Stimulated activated CD4-positive, alpha-beta T cell treated with anti-CD3 and anti-CD28 coated beads, Interleukin-1b, Interleukin-23, amount 100 ng/mL, for 24 hours (primary cell): ENCODE data around the gene DNAAF2.
"Not testable (repeated sequence)": the region's sequence is repeated elsewhere in the genome, so short reads cannot be mapped to it uniquely, and the experiment has no call there.

Source experiments
- DNase-seq, 4 experiments: peaks; one replicate each; pipeline ENCODE4 v3.0.0-alpha.2; 2020; ENCODE audit warnings: low read depth in 4 of 4, low spot score in 1 of 4

Gene DNAAF2

GRCh38 chr14:49622022-49622607, 12.9 kb downstream of the DNAAF2 start:
- DNase-seq, result no peak

DNA sequence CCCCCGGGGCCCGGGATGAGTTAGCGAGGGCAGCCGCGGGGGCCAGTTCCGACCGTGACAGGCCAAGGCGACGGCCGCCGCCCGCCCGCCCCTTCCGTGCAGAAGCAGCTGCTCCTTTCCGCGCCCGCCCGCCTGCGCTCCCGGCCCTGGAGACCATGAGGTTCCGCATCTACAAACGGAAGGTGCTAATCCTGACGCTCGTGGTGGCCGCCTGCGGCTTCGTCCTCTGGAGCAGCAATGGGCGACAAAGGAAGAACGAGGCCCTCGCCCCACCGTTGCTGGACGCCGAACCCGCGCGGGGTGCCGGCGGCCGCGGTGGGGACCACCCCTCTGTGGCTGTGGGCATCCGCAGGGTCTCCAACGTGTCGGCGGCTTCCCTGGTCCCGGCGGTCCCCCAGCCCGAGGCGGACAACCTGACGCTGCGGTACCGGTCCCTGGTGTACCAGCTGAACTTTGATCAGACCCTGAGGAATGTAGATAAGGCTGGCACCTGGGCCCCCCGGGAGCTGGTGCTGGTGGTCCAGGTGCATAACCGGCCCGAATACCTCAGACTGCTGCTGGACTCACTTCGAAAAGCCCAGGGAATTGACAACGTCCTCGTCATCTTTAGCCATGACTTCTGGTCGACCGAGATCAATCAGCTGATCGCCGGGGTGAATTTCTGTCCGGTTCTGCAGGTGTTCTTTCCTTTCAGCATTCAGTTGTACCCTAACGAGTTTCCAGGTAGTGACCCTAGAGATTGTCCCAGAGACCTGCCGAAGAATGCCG, 13.7 kb downstream of the DNAAF2 start:
- DNase-seq, result peak in 2 of 4 experiments; percentile 28 to 39

GRCh38 chr14:49620182-49621113, 14.6 kb downstream of the DNAAF2 start, which contains the start of the genes MGAT2 and RPL36AL:
Gene MGAT2, plus strand, starts transcription at chr14:49620799. Its CDS starts 470 bp downstream, at chr14:49621269.
Gene RPL36AL, minus strand, starts transcription at chr14:49620626. Its CDS starts 1,522 bp downstream, at chr14:49619104.
- peak; percentile 79 to 93 (median 86) for DNase-seq

- DNase-seq, result no peak
Measured at GRCh38 chr14:49619730-49620129, 15.3 kb downstream of the DNAAF2 start.

DNA sequence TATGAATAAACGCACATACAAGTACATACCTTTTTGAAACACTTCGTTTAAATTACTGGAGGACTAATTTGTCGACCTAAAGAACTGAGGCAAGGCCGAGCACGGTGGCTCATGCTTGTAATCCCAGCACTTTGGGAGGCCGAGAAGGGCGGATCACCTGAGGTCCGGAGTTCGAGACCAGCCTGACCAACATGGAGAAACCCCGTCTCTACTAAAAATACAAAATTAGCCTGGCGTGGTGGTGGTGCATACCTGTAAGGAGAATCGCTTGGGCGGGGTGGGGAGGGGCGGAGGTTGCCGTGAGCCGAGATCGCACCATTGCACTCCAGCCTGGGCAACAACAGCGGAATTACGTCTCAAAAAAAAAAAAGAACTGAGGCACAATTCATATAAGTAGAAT, 15.8 kb downstream of the DNAAF2 start:
- DNase-seq, result not testable (repeated sequence)

GRCh38 chr14:49617852-49618519, 17.1 kb downstream of the DNAAF2 start:
- DNase-seq, result no peak

DNA sequence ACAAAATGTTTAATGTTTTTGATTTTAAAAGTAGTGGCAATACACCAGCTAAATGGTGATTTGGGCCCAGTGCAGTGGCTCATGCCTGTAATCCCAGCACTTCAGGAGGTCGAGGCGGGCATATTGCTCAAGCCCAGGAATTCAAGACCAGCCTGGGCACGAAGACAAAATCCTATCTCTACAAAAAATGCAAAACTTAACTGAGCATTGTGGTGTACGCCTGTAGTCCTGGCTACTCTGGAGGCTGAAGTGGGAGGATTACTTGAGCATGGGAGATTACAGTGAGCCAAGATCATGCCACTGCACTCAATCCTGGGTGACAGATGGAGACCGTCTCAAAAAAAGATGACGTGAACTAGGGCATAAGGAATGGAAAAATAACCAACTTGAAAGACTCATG, 19.3 kb downstream of the DNAAF2 start:
- no peak for DNase-seq

DNA sequence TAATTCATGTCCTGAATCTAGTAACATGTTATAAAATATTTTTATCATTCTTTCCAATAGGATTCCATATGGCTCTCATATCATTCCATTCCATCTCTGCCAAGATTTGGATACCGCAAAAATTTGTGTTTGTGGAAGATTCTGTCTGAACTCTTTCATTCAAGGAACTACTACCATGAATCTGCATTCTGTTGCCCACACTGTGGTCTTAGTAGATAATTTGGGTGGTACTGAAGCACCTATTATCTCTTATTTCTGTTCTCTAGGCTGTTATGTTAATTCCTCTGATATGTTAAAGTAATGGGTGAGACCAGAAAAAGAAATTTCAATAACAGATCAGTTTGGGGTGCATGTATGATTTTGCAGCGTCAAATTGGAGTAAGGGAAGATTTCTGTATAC, 20.8 kb downstream of the DNAAF2 start:
- DNase-seq, result no peak

DNA sequence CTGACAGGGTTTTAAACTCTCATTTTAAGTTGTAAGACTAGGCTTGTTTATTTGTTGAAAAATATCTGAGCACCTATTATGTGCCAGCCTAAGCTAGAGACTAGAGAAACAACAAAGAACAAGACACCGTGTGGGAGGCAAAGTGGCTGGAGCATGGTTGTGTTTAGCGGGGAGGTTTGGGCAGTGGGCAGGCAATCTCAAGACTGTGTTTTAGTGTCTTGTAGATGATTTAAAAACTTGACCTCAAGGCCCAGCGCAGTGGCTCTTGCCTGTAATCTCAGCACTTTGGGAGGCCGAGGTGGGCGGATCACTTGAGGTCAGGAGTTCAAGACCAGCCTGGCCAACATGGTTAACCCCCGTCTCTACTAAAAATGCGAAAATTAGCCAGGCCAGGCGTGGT, 22.4 kb downstream of the DNAAF2 start:
- DNase-seq, result no peak

- DNase-seq, result no peak
Measured at GRCh38 chr14:49612251-49612650, 22.8 kb downstream of the DNAAF2 start.

- no peak for DNase-seq
Measured at GRCh38 chr14:49607583-49607982, 27.5 kb downstream of the DNAAF2 start.

GRCh38 chr14:49598485-49599300, 36.4 kb downstream of the DNAAF2 start, which contains the start of gene LRR1:
Gene LRR1, plus strand, starts transcription at chr14:49598940. Its CDS starts 81 bp downstream, at chr14:49599021.
- peak; percentile 70 to 80 (median 74) for DNase-seq

DNA sequence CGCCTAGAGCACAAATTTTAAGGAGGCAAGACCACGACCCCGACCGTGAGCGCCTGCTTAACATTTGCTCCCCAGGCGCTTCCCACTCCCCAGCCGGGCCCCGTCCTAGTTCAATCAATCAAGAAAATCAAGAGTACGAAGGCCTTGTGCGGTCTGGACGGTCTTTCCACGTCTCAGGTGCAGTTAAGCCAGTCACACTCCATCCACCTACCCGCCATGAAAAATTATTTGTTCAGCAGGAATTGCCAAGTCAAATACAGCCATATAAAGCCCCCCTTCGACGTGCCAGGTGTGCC, 36.9 kb downstream of the DNAAF2 start:
- DNase-seq, result no peak

- no peak for DNase-seq
Measured at GRCh38 chr14:49594347-49595091, 40.5 kb downstream of the DNAAF2 start.

DNA sequence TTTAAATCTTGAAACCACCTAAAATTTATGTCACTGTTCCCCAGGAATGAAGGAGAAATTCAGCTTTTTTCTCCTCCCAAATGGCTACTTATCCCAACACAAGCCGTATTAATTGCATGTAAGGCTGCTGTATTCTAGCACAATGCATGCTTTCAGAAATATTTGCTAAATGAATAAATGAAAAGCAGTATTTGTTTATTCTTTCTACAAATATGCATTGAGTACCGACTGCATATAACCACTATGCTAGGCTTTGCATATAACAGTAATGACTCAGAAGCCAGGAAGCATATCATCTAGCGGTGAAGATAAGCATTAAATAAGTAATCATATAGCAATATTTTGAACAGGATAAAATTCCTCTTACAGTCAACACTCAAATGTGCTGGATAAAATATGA, 42.0 kb downstream of the DNAAF2 start:
- no peak for DNase-seq

GRCh38 chr14:49589387-49589786, 45.7 kb downstream of the DNAAF2 start:
- DNase-seq, result no peak

- peak in 1 of 4 experiments; percentile 48 for DNase-seq
Measured at GRCh38 chr14:49586673-49587460, 48.2 kb downstream of the DNAAF2 start.

DNA sequence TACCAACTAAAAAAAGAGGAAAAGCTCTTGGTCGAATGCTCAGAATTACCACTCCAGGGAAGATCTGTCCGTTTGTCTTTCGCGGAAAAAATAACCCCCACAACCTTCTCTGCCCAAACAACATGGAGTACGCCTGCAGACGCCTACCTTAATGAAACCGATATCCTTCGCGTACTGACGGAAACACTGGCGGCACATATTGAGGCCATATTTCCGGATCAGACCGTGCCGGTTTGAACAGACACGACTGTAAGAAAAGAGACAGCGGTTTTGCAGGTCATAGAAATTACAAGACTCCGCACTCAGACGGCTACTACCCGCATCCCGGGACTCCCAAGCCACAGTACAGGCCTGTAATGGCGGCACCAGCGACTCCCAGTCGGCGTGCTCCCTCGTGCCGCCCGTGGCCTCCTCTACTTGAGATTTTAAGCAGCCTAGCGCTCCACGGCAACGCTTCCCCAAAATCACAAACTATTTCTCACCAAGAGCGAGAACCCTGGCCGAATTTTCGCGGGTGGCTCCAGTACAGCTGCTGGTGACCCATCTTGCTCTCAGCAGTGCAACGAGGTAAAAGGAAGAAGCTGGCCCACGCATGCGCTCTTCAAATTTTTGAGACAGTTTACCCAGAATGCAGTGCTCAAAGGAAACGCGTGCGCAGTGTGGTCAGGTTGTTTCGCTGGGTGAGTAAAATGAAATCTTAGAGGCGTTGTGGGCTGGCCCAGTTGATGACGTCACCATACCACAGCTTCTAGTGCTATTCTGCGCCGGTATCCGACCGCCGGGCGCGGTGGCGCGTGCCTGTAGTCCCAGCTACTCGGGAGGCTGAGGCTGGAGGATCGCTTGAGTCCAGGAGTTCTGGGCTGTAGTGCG, 49.0 kb downstream of the DNAAF2 start, which contains the start of gene RPS29:
Gene RPS29, minus strand, starts transcription at position 578 of the 870 bp plus-strand sequence. Its CDS starts 34 bp downstream, at position 544.
- peak; percentile 93 to 98 (median 96) for DNase-seq
